Peyer's patch (tissue), 4 donors: ENCODE data around the gene SPEF2. TPM values are rescaled to one million over a fixed set of nuclear protein-coding genes. Genes with fewer than 3 reads are reported as not detected.

Source experiments
- DNase-seq, 3 donors: peaks; one replicate each; pipeline ENCODE4 v3.0.0-alpha.2; 2017 to 2019
- H3K27ac ChIP-seq, 4 donors: fragments of 200-600 bp; sonication (generic); one replicate each; pipeline ENCODE4 v1.5.1; 2016 to 2019
- H3K27me3 ChIP-seq, 2 donors: fragments of 200-600 bp; sonication (generic); one replicate each; pipeline ENCODE4 v1.5.1; 2019
- H3K36me3 ChIP-seq, 3 donors: fragments of 200-600 bp; sonication (generic); one replicate each; pipeline ENCODE4 v1.5.1; 2016 to 2019
- H3K4me1 ChIP-seq, 4 donors: fragments of 200-600 bp; sonication (generic); one replicate each; pipeline ENCODE4 v1.5.1; 2016 to 2019
- H3K4me3 ChIP-seq, 4 donors: fragments of 200-600 bp; sonication (generic); 1 replicate in 3 of 4; 2 replicates in 1 of 4; pipeline ENCODE4 v1.5.1; 2016 to 2019; ENCODE audit warnings: mild to moderate bottlenecking in 1 of 4
- H3K9me3 ChIP-seq, 4 donors: fragments of 200-600 bp; sonication (generic); one replicate each; pipeline ENCODE4 v1.5.1; 2016 to 2019; ENCODE audit warnings: mild to moderate bottlenecking in 1 of 4
- POLR2A ChIP-seq, 2 donors: fragments of 450-650 bp; IDR thresholded peaks; one replicate each; pipeline ENCODE4 v1.5.1; 2017; ENCODE audit warnings: antibody characterized with exemption in 2 of 2, mild to moderate bottlenecking in 2 of 2, moderate library complexity in 2 of 2
- total RNA-seq, 4 donors: library from RNA; depleted of rRNA; stranded (reverse); fragments of >200 nt; gene quantifications; one replicate each; pipeline ENCODE4 v1.1.0, GENCODE V29; 2016
- TF ChIP-seq, protein P1 (sequence below), 6 experiments: fragments of 450-650 bp in 4 of 6; fragments of 200-600 bp in 2 of 6; sonication (generic) in 1 of 6; IDR thresholded peaks; one replicate each; pipeline ENCODE4 v1.5.1; 2017 to 2019; ENCODE audit warnings: antibody characterized with exemption in 6 of 6, mild to moderate bottlenecking in 3 of 6, moderate library complexity in 1 of 6

SPEF2 gene
- total RNA-seq, 4 donors from 2014 or later: 2.5 to 8.8 (median 5.1) TPM

DNA sequence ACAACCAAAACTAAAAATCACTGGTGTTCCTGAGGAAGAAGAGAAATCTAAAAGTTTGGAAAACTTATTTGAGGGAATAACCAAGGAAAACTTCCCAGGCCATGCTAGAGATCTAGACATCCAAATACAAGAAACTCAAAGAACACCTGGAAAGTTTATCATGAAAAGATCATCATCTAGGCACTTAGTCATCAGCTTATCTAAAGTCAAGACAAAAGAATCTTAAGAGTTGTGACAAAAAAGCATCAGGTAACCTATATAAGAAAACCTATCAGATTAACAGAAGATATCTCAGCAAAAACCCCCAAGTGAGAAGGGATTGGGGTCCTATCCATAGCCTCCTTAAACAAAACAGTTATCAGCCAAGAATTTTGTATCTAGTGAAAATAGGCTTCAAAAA lies 17.1 kb upstream of the SPEF2 start:
- Histone ChIP-seq H3K4me3 (no peak overlapping the region), H3K27me3 (no peaks in the 10 kb centered on the region), H3K4me1 (no peaks in the 10 kb centered on the region), H3K27ac (no peak overlapping the region), H3K9me3 (no peaks in the 10 kb centered on the region), H3K36me3 (no peaks in the 10 kb centered on the region)
- no peak for DNase-seq
- TF ChIP-seq, protein P1, sequence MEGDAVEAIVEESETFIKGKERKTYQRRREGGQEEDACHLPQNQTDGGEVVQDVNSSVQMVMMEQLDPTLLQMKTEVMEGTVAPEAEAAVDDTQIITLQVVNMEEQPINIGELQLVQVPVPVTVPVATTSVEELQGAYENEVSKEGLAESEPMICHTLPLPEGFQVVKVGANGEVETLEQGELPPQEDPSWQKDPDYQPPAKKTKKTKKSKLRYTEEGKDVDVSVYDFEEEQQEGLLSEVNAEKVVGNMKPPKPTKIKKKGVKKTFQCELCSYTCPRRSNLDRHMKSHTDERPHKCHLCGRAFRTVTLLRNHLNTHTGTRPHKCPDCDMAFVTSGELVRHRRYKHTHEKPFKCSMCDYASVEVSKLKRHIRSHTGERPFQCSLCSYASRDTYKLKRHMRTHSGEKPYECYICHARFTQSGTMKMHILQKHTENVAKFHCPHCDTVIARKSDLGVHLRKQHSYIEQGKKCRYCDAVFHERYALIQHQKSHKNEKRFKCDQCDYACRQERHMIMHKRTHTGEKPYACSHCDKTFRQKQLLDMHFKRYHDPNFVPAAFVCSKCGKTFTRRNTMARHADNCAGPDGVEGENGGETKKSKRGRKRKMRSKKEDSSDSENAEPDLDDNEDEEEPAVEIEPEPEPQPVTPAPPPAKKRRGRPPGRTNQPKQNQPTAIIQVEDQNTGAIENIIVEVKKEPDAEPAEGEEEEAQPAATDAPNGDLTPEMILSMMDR (IDR thresholded peaks at IDR 0.05): no peak
- no peak for TF ChIP-seq POLR2A (IDR thresholded peaks at IDR 0.05)

DNA sequence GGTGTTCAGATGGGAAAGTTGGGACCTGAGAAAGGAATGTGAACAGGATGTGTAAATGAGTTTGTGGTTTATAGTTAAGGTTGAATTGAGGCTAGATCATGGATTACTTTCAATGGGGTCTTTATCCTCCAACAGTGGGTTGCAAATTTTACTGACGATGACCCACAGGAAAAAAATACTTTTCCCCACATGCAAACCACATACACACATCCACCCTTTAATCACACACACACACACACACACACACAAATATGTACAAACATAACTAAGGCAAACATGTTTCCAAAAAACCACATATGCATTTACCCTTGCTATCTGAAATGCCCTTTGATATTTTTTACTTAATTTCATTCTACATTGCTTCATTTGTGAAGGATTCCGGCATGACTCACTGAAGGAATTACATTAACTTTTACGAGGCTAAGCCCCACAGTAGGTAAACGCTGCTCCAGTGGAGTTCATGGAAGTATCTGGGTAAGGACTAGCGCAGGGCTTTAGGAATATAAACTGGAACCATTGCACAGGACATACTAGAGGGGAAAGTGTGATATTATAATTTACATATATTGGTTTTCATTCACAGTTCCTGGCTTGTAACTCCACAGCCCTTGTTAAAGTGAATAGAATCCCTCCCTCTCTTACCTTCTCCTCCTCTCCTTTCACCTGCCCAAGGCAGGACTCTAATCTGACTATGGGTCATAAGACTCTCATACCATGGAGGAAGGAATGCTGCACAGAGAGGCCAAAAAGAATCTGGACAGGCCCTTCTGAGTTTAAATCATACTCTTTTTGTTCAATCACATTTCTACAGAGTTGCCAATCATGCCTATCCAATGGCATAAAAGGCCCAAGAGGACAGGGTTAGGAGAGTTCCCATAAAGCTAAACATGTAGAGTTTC lies 8.5 kb upstream of the SPEF2 start:
- no peaks in the 10 kb centered on the region for H3K4me1 ChIP-seq
- no peaks in the 10 kb centered on the region for H3K27me3 ChIP-seq
- no peak for TF ChIP-seq POLR2A (IDR thresholded peaks at IDR 0.05)
- TF ChIP-seq, protein P1 (IDR thresholded peaks at IDR 0.05): no peak
- H3K4me3 ChIP-seq: no peak overlapping the region
- no peaks in the 10 kb centered on the region for H3K36me3 ChIP-seq
- H3K27ac ChIP-seq: no peak overlapping the region
- H3K9me3 ChIP-seq: no peaks in the 10 kb centered on the region
- no peak for DNase-seq

DNA sequence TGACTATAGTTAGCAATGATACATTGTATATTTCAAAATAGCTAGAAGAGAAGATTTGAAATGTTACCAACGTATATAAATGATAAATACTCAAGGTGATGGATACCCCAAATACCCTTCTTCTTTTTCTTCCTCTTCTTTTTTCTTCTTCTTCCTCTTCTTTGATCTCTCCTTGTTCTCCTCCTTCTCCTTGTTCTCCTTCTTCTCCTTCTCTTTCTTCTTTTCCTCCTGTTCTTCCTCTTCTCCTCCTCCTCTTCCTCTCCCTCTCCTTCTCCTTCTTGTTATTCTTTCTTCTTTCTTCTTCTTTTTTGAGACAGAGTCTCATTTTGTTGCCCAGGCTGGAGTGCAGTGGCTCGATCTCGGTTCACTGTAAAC lies 616 bp upstream of the SPEF2 start:
- Histone ChIP-seq H3K27me3 (no peaks in the 10 kb centered on the region), H3K27ac (no peak overlapping the region), H3K4me1 (peaks cover 0 to 6% (median 0%) of the 10 kb centered on the region in 4 donors), H3K4me3 (peak overlapping the region in 3 of 4 donors; percentile 66 to 87 (median 71)), H3K36me3 (no peaks in the 10 kb centered on the region), H3K9me3 (no peaks in the 10 kb centered on the region)
- DNase-seq: no peak
- TF ChIP-seq, protein P1 (IDR thresholded peaks at IDR 0.05): no peak
- no peak for TF ChIP-seq POLR2A (IDR thresholded peaks at IDR 0.05)

DNA sequence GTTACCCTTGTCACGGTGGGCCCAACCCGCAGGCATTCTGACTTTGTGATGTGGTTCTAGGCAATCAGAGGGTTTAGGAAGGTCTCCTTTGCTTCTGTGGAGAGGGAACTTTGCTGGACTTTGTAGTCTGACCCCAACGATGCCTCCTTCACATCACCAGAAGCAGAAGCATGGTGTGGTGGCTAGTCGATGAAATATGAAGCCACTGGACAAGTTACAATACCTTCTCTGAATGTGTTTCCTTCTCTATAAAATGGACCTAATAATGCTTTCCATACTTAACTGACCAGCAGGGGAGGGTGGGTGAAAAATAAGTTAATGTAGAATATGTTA lies 607 bp downstream of the SPEF2 start:
- no peaks in the 10 kb centered on the region for H3K27me3 ChIP-seq
- DNase-seq: no peak
- H3K36me3 ChIP-seq: no peaks in the 10 kb centered on the region
- peak overlapping the region in 2 of 4 donors; percentile 23 to 31 for H3K27ac ChIP-seq
- H3K4me3 ChIP-seq: peak overlapping the region; percentile 52 to 87 (median 68)
- H3K4me1 ChIP-seq: peaks cover 0 to 6% (median 0%) of the 10 kb centered on the region in 4 donors
- TF ChIP-seq, protein P1 (IDR thresholded peaks at IDR 0.05): no peak
- TF ChIP-seq POLR2A (IDR thresholded peaks at IDR 0.05): no peak
- H3K9me3 ChIP-seq: no peaks in the 10 kb centered on the region

DNA sequence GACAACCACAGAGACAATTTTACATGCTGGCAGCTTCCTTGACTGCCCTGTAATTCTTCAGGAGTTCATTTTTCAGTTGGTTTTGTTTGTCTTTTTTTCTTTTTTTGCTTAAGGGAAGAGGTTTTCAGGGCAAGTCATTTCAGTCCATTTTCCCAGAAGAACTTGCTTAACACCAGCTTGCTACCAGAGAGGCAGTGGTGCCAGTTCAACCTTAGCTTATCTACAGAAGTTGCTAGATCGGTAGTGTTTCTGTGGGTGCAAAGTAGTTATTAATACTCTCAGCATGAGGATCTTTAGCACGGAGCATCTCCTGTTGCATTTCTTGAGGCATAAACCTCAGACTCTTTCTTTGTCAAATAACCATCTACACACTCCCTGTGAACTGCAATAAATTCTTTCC lies 1.1 kb downstream of the SPEF2 start:
- no peak for DNase-seq
- Histone ChIP-seq H3K9me3 (no peaks in the 10 kb centered on the region), H3K27me3 (no peaks in the 10 kb centered on the region), H3K4me3 (no peak overlapping the region), H3K4me1 (peaks cover 0 to 6% (median 0%) of the 10 kb centered on the region in 4 donors), H3K27ac (no peak overlapping the region), H3K36me3 (no peaks in the 10 kb centered on the region)
- TF ChIP-seq POLR2A (IDR thresholded peaks at IDR 0.05): no peak
- TF ChIP-seq, protein P1 (IDR thresholded peaks at IDR 0.05): no peak
